Measurements from ENCODE around the gene TDRD10. TPM values are rescaled to one million over a fixed set of nuclear protein-coding genes. Genes with fewer than 3 reads are reported as not detected.

TDRD10 gene
- total and polyA plus RNA-seq, 10 donors: 2.4 to 14.0 (median 9.0) TPM

DNA sequence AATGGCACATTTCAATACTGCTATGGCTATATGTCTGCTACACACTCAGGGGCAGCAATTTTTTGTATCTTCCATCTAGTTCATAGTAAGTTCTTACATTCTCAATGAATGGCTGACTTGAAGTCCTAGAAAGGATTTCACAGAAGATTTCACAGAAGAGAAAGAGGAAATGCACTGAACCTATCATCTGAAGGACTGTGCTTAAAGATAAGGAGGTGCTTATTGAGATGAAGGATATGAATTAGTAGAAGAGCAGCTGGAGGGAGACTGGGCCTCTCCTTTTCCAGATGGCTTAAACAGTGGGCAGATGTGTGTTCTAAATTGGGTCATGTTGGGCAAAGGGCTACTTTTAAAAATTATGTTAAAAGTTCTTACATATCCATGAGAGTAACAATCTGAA lies 91.4 kb downstream of the TDRD10 start:
- Histone ChIP-seq H3K9me3 (no peaks in the 10 kb centered on the region), H3K27ac (no peak overlapping the region), H3K27me3 (replicated peaks in 1 of 7) (no peaks in the 10 kb centered on the region), H3K36me3 (peaks cover 9 to 100% (median 99%) of the 10 kb centered on the region in 6 donors), H3K4me1 (no peaks in the 10 kb centered on the region), H3K4me3 (no peak overlapping the region)
- DNase-seq: no peak
- intact Hi-C loops (cut with DNase I; ENCODE audit: low total_unique reads): no loop called here
- no peak for TF ChIP-seq POLR2AphosphoS5 (IDR thresholded peaks at IDR 0.05)
- no peak for TF ChIP-seq POLR2A (IDR thresholded peaks at IDR 0.05)
- TF ChIP-seq, protein P1, sequence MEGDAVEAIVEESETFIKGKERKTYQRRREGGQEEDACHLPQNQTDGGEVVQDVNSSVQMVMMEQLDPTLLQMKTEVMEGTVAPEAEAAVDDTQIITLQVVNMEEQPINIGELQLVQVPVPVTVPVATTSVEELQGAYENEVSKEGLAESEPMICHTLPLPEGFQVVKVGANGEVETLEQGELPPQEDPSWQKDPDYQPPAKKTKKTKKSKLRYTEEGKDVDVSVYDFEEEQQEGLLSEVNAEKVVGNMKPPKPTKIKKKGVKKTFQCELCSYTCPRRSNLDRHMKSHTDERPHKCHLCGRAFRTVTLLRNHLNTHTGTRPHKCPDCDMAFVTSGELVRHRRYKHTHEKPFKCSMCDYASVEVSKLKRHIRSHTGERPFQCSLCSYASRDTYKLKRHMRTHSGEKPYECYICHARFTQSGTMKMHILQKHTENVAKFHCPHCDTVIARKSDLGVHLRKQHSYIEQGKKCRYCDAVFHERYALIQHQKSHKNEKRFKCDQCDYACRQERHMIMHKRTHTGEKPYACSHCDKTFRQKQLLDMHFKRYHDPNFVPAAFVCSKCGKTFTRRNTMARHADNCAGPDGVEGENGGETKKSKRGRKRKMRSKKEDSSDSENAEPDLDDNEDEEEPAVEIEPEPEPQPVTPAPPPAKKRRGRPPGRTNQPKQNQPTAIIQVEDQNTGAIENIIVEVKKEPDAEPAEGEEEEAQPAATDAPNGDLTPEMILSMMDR (IDR thresholded peaks at IDR 0.05 in 8 of 11, conservative IDR thresholded peaks at IDR 0.05 in 3 of 11): no peak

DNA sequence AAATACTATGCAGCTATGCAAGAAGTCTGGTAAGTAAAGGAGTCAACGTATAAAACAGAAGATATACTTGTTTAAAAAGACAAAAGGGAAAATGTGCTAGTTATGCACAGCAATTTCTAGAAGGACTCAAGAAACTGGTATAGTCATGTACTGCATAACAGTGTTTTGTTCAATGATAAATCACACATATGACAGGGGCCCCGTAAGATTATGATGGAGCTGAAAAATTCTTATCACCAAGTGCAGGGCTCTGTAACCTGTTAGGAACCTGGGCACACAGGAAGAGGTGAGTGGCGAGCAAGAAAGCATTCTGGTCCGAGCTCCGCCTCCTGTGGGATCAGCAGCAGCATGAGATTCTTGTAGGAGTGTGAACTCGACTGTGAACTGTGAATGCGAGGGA lies 92.8 kb downstream of the TDRD10 start:
- Histone ChIP-seq H3K4me1 (peaks cover 2 to 14% (median 7%) of the 10 kb centered on the region in 6 donors), H3K27ac (no peak overlapping the region), H3K4me3 (no peak overlapping the region), H3K9me3 (no peaks in the 10 kb centered on the region), H3K36me3 (peaks cover 9 to 100% (median 98%) of the 10 kb centered on the region in 6 donors), H3K27me3 (replicated peaks in 1 of 7) (no peaks in the 10 kb centered on the region)
- WGBS, 5 donors: 83 to 94% (median 92%) methylated on average over 7 of the region's 7 CpGs
- DNase-seq: no peak
- TF ChIP-seq POLR2A (IDR thresholded peaks at IDR 0.05): no peak
- TF ChIP-seq, protein P1 (IDR thresholded peaks at IDR 0.05 in 8 of 11, conservative IDR thresholded peaks at IDR 0.05 in 3 of 11): no peak
- TF ChIP-seq POLR2AphosphoS5 (IDR thresholded peaks at IDR 0.05): no peak
- intact Hi-C loops (cut with DNase I; ENCODE audit: low total_unique reads): no loop called here

DNA sequence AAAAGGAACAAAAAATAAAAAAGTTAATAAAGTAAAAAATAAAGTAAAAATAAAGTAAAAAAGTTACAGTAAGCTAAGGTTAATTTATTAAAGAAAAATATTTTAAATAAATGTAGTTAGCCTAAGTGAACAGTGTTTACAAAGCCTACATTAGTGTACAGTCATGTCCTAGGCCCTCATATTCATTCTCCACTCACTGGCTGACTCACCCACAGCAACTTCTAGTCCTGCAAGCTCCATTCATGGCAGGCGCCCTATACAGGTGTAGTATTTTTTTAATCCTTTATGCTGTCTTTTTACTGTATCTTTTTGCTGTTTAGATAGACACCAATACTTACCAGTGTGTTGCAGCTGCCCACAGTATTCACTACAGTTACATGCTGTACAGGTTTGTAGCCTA lies 93.6 kb downstream of the TDRD10 start:
- peaks cover 6 to 22% (median 14%) of the 10 kb centered on the region in 6 donors for H3K4me1 ChIP-seq
- no peaks in the 10 kb centered on the region for H3K27me3 ChIP-seq (replicated peaks in 1 of 7)
- no peak for DNase-seq
- H3K9me3 ChIP-seq: no peaks in the 10 kb centered on the region
- H3K36me3 ChIP-seq: peaks cover 9 to 100% (median 98%) of the 10 kb centered on the region in 6 donors
- intact Hi-C loops (cut with DNase I; ENCODE audit: low total_unique reads): no loop called here
- 82 to 98% (median 94%) methylated on average over 1 of the region's 1 CpG for WGBS, 5 donors
- no peak overlapping the region for H3K4me3 ChIP-seq
- TF ChIP-seq POLR2AphosphoS5 (IDR thresholded peaks at IDR 0.05) (peak in 1 of 3 donors; percentile 5), POLR2A (IDR thresholded peaks at IDR 0.05) (no peak)
- TF ChIP-seq, protein P1 (IDR thresholded peaks at IDR 0.05 in 8 of 11, conservative IDR thresholded peaks at IDR 0.05 in 3 of 11): no peak
- no peak overlapping the region for H3K27ac ChIP-seq

Other genes starting within 250 kb of the TDRD10 start
- gene HAX1, start 229.6 kb upstream of the TDRD10 start, total RNA-seq: 10 to 100 TPM; 59.5 to 81.3 (median 64.6) TPM
- gene HAX1, start 229.6 kb upstream of the TDRD10 start, polyA plus RNA-seq: 100 to 1,000 TPM in 1 of 3 donors, 10 to 100 TPM in 2; 87.1 to 109 (median 99.6) TPM
- gene AQP10, start 181.1 kb upstream of the TDRD10 start, total RNA-seq: 1 to 10 TPM in 4 of 7 donors, under 1 TPM in 3; 0.28 to 3.1 (median 1.3) TPM
- under 1 TPM; 0.09 to 0.19 (median 0.15) TPM for gene AQP10, start 181.1 kb upstream of the TDRD10 start, polyA plus RNA-seq
- 100 to 1,000 TPM in 2 of 7 donors, 10 to 100 TPM in 5; 42.3 to 107 (median 66.7) TPM for gene ATP8B2, start 176.7 kb upstream of the TDRD10 start, total RNA-seq
- 10 to 100 TPM in 1 of 3 donors, 1 to 10 TPM in 2; 5.4 to 17.0 (median 6.4) TPM for gene ATP8B2, start 176.7 kb upstream of the TDRD10 start, polyA plus RNA-seq
- gene IL6R, start 96.9 kb upstream of the TDRD10 start, total RNA-seq: 10 to 100 TPM; 40.3 to 74.5 (median 55.5) TPM
- 1 to 10 TPM; 2.8 to 6.1 (median 3.9) TPM for gene IL6R, start 96.9 kb upstream of the TDRD10 start, polyA plus RNA-seq
- gene SHE, start 193 bp downstream of the TDRD10 start, total RNA-seq: 10 to 100 TPM; 25.0 to 54.7 (median 35.7) TPM
- gene SHE, start 193 bp downstream of the TDRD10 start, polyA plus RNA-seq: 10 to 100 TPM in 2 of 3 donors, 1 to 10 TPM in 1; 8.2 to 20.5 (median 14.0) TPM
- gene UBE2Q1, start 56.4 kb downstream of the TDRD10 start, total RNA-seq: 100 to 1,000 TPM in 2 of 7 donors, 10 to 100 TPM in 5; 45.0 to 119 (median 95.1) TPM
- 10 to 100 TPM; 25.8 to 40.3 (median 30.0) TPM for gene UBE2Q1, start 56.4 kb downstream of the TDRD10 start, polyA plus RNA-seq
- gene CHRNB2, start 65.6 kb downstream of the TDRD10 start, total RNA-seq: under 1 TPM in 2 of 7 donors, not detected in 5; 0.18 to 0.32 TPM
- under 1 TPM in 1 of 3 donors, not detected in 2; 0.03 TPM for gene CHRNB2, start 65.6 kb downstream of the TDRD10 start, polyA plus RNA-seq
- gene ADAR, start 106.0 kb downstream of the TDRD10 start, total RNA-seq: 100 to 1,000 TPM; 218 to 249 (median 229) TPM
- gene ADAR, start 106.0 kb downstream of the TDRD10 start, polyA plus RNA-seq: 10 to 100 TPM; 25.6 to 61.3 (median 29.4) TPM

Data from spleen (tissue), 11 donors.